NCI-H82 treated with DMSO at 0.1 percent for 48 hours (cell line): ENCODE results near the gene CBY3.
"Not testable (repeated sequence)": the region's sequence is repeated elsewhere in the genome, so short reads cannot be mapped to it uniquely, and the experiment has no call there.

ENCODE experiments used
- DNase-seq: peaks from one replicate; lab custom pipeline; 2025; ENCODE audit not compliant: unreplicated experiment; lab: John Stamatoyannopoulos, UW

Gene CBY3

DNA sequence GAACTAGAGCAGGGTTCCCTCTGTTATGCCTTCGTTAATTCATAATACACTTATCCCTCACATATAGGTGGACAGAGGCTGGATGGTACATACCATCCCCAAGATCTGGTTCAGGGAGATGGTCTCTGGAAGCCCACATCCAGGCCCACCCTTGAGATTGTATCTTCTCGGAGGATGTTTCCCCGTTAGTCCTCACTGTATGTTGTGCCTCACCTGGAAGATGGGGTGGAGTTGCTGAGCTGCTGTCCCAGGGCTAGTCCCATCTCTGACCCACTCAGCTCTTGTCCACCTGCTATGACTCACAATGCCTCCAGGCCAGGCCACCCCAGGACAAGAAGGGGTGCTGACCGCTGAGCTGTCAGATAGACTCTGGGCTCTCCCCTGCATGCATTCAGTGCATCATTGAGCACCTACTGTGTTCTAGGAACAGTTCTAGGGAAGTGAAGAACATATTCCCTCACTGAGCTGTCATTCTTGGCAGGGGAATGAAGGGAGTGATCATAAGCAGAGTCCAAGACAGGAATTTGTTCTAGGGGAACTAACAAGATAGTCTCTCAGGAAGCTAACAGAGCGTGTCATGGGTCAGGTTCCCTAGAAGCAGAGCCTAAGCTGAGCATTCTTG lies at the start of gene CBY3:
TSS of gene CBY3 (minus strand) at position 255 of the 622 bp plus-strand sequence. CDS start at position 139, 116 bp downstream.
- no peak for DNase-seq

DNA sequence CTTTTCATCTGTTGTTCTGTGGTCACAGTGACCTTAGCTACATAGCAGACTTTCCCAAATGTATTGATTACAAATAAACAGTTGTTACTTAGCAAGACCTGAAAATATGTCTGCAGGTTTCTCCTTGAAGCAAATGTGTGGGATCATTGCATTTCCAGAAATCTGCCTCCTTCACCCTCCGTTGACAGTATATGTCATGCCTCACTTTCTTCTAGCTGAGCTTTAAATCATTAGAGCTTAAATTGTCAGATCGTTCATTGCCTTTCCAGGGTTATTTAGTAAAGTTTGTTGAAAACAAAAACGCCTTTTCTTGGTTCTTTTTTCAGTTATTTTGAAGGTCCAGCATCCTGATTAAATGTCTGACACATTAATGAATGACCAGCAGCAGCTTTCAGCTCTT lies 49.5 kb upstream of the CBY3 start:
- no peak for DNase-seq

DNA sequence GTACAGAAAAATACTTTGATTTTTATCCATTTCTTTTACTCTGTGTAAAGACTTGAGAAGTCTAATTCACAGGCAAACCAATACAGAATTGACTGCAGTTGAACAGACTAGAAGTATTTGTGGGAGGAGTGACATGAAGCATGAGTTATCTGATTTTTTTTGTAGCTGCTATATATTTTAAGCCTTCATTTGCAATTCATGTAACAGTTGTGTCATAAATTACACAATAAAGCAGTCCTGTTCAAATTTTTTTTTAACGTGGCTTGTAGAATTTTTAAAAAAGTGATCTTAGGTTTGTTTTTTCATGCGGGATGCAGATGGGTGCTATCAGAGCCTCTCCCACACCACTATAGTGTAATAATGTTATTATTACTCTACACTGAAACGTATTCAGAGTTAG lies 48.9 kb upstream of the CBY3 start:
- no peak for DNase-seq

DNA sequence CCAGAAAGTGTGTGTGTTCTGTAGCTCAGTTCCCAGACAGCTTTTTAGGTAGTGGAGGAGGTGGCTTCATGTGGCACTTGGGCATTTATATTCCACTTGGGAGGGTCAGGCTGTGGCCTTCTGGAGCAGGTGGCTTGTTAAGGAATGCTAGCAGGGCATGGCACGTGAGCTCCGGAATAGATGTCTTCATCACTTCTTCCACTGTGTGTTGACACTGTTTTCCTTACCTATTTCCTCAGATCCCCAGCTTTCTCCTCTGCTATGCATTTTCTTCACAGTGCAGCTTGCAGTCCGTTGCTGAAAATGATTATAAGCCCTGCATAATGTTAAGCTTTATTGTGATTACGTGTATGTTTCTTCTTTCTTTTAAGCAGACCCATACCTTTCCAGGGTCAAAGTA lies 48.5 kb upstream of the CBY3 start:
- DNase-seq, result no peak

DNA sequence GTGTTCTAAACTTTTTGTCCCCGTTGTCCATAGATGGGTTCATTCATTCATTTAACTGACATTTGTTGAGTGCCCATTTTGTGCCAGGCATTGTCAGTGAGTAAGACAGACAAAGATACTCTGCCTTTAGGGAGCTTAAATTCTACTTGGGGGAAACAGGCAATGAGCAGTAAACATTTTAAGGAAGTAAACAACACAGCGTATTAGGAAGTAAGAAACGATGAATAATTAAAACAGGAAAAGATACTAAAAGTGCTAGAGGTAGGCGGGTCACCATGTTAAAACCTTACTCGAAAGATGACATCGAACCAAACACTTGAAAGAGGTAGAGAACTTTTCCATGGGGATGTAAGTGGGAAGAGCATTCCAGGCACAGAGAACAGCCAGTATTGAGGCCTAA lies 46.3 kb upstream of the CBY3 start:
- no peak for DNase-seq

DNA sequence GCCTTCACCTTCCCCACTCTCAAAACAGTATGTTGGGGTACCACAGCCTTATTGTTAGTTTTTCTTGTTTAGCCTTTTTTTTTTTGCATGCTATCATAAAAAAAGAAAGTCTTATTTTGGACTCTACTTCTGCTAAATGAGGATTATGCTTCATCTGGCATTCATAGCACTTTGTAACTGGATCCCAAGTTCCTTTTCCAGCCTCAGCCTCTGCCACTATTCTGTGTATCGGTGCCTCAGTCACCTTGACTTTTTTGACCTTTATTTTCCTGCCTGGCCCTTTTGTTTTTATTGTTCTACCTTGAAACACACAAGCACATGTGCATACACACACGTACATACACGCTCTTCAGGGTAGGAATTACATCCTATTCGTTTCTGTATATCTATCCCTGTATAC lies 43.3 kb upstream of the CBY3 start:
- no peak for DNase-seq

DNA sequence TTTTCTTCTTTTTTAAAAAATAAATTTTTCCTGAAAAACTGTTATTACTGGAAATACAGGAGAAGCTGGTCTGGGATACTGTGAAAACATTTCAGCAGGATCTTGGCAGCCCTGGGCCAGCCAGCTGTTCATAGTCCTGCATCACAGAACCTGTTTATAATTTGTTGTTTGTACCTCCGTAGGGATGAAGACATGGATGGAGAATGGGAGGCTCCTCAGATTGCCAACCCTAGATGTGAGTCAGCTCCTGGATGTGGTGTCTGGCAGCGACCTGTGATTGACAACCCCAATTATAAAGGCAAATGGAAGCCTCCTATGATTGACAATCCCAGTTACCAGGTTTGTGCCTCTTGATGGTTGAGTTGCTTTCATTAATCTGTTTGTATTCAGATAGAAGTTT lies 39.4 kb upstream of the CBY3 start:
- DNase-seq, result no peak

DNA sequence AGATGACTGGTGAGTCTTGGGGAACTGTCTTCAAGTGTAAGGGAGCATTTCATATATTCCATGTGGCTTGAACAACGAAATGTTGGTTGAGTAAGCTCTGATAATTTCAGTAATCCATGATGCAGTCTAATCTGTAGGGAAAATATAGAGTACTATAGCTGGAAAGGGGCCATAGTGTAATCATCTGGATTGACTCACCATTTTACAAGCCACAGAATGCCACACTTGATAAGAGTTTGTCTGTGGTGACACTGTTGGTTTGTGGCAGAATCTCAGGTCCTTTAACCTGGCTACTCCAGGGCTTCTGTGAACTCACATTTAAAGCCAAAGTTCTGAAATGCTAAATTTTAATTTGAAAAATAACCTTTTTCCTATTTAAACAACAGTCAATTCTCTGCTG lies 35.5 kb upstream of the CBY3 start:
- DNase-seq, result no peak

DNA sequence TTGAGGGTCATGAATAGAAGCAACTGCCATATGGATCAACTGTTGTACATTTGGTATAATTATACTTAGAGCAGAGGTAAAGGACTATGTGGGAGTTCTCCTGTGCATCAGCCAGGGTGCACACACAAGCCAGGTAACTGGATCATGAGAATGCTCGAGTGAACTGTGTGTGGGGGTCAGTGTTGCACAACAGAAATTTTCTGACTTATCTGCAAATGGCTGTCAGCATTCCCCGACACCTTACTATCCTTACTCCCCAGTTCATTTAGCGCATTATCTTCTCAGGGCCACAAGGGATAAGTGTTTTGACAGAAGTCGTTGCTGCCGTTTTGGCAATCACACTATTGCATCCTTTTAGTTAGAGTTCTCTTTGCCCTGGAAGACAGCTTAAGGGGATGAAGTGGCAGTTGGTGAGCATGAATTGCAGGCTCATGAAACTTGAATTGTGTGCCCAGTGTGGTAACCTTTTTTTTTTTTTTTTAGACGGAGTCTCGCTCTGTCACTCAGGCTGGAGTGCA lies 19.6 kb upstream of the CBY3 start:
- no peak for DNase-seq

DNA sequence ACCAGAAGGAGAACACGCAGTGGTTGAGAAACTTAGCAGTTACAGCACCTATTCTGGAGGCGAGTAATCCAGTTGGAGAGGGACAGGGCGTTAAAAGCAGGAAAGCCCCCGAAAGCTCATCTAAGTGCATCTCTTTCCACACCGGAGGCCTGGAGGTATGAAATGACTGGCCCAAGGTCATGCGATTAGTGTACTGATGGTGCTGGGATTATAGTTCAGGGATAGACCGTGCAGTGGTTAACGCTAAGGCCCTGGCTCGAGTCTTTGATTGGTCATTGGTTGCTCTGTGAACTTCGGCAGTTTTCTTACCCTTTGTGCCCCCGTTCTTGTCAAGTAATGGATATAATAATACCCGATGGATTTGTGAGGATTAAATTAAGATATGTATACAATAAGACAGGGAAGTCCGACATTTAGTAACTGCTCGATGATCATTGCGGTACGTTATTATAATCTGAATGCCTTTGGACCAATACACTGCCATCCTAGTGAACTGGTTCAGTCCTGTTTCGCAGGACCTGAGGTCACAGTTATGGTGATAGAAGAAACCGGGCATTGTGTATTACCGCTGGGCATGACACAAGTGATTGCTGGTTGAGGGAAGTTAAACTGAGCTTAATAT lies 18.9 kb upstream of the CBY3 start:
- DNase-seq, result peak; percentile 3

DNA sequence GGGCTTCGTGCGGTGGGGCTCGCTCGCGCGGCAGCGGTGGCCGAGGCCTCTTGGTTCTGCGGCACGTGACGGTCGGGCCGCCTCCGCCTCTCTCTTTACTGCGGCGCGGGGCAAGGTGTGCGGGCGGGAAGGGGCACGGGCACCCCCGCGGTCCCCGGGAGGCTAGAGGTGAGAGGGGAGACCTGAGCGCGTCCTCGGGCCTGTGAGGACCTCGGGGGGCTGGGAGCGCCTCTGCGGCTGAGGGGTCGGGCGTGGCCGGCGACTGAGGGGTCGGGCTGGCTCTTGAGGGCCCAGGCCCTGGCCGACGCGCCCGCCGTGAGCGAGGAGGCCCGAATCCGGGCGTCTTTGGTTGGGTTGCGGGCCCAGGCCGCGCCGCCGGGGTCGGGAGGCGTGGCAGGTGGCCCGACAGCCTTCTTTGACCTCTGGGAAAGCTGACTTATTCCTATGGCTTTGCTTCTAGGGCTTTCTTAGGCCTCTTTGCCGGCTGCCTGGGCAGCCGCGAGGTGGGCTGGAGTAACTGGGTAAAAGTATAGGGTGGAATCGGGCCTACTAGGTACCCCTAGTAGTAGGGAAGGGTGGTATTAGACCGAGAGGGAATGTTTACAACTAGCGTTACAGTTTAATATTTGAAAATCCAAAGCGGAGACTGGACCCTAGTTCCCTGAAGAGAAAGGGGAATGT lies 18.2 kb upstream of the CBY3 start, which contains the start of gene CANX:
TSS of gene CANX (plus strand) at position 33 of the 681 bp plus-strand sequence. CDS start 6,715 bp downstream, outside the sequence.
- DNase-seq, result no peak

DNA sequence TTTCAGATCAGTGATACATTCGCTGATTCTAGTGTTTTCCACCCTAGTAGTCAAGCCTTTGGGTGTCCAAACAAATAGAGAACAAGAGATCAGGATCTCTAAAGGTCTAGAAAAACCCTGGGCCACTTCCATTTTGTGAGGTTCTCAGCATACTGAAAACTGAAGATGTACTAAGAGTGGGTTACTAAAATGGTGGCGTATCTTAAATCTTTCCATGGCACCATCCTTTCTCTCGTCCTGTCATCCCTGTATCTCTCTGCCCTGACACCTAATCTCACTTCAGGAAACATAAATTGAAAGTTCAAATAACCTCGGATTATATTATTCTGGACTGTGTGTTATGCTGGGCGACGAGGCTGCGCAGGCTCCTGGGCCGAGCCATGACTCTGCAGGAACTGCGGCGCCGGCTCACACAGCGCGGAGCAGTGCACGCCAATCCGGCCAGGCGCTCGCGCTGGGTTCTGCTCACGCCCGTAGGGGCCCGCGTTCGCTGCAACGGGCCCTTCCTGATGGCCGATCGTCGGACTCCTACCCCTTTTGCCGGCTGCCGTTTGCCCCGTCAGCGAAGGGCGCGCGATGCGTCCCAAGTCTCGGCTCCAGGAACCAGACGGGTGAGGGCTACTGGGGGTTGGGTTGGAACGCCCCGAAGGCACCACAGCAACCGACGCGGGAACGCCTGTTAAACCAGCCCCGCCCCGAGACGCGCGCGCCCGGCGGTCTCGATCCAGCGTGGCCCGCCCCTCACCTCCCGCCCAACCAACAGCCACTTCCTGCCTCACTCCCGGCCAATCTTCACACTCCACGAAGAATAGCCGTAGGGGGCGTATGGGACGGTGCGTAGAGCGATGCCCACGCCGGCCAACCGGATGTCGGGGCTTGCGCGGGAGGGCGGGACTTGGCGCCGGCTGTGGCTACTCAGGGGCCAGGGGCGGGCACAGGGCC lies 17.4 kb upstream of the CBY3 start:
- DNase-seq, result peak; percentile 96

DNA sequence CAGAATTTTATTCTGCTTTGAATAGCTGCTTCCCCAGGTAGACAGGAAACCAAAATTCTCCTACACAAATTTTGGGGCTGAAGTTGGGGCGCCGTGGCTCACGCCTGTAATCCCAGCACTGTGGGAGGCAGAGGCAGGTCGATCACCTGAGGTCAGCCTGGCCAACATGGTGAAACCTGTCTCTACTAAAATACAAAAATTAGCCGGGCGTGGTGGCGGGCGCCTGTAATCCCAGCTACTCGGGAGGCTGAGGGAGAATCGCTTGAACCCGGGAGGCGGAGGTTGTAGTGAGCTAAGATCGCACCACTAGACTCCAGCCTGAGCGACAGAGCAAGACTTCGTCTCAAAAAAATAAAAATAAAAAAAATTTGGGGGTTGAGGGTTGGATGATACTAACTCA lies 16.7 kb upstream of the CBY3 start:
- not testable (repeated sequence) for DNase-seq

DNA sequence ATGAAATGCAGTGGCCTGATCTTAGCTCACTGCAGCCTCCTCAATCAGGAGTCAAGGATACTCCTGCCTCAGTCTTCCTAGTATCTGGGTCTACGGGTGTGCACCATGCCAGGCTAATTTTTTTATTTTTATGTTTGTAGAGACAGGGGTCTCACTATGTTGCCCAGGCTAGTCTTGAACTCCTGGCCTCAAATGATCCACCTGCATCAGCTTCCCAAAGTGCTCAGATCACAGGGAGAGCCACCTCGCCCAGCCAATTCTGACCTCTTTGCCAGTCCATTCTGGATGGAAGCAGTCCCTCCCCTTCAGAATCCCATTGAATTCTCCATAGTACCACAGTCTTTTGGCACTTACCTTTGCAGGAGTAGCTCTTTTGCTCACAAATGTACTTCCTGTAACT lies 16.3 kb upstream of the CBY3 start:
- no peak for DNase-seq

DNA sequence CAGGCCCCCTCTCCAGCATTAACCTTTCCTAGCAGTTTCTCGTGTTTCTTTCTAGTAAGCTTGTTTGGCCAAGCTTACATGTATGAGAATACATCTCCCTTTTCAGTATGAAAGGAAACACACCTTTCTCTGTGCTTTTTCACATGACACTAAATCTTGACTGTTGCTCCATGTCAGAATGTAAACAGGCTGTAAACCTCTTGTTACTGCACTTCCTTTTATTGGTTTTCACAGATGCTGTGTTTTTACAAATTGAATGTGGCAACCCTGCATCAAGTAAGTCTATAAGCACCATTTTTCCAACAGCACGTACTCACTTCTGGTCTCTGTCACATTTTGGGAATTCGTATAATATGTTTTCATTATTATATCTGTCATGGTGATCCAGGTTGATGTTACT lies 15.8 kb upstream of the CBY3 start:
- no peak for DNase-seq

DNA sequence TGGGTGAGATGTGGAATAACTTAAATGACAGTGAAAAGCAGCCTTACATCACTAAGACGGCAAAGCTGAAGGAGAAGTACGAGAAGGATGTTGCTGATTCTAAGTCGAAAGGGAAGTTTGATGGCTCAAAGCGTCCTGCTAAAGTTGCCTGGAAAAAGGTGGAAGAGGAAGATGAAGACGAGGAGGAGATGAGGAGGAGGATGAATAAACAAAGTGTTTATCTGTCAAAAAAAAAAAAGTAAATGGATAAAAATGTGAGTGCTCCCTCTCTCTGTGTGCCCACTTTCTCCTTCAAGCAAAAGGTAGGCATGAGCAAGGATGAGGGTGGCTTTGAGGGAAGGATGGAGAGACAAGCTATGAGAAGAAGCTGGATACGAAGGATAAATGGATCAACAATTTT lies 13.7 kb upstream of the CBY3 start:
- no peak for DNase-seq

DNA sequence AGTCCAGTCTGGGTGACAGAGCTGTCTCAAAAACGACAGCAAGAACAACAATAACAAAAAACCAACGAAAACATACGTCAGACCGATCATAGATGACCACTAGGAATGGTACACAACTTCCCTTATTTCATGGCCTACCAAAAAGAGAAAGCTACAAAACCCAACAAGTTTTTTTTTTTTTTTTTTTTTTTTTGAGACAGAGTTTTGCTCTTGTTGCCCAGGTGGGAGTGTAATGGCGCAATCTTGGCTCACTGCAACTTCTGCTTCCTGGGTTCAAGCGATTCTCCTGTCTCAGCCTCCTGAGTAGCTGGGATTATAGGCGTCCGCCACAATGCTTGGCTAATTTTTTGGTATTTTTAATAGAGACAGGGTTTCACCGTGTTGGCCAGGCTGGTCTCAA lies 8.4 kb upstream of the CBY3 start:
- not testable (repeated sequence) for DNase-seq

DNA sequence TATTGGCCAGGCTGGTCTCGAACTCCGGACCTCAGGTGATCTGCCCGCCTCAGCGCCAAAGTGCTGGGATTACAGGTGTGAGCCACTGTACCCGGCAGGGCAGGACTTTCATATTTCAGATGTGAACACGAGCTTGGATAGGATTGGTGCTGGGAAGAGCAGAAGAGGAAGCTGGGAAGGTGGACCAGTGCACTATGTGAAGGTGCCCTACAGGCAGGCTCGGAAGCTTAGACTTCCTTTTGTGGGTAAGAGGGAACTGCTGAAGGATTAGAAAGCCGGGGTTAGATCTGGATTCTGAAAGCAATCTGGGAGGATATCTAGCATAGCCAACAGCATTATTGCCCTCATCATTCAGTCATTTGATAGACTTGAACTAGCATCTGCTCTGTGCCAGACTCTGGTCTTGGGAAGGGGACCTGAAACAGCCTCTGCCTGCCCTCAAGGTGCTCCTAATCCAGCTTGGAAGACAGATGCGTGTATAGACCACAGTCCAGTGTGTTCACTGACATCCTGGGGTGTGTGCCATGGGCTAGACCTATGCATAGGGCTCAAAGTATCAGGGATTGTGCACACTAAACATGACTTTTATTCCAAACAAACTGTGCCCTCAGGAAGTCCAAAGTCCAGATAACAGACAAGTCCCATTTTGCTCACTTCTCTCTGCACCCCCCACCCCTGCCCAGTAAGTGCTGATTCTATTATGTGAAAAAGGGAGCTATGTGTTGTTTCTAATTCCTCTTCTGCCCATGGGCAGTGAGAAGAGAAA lies 637 bp downstream of the CBY3 start:
- no peak for DNase-seq

DNA sequence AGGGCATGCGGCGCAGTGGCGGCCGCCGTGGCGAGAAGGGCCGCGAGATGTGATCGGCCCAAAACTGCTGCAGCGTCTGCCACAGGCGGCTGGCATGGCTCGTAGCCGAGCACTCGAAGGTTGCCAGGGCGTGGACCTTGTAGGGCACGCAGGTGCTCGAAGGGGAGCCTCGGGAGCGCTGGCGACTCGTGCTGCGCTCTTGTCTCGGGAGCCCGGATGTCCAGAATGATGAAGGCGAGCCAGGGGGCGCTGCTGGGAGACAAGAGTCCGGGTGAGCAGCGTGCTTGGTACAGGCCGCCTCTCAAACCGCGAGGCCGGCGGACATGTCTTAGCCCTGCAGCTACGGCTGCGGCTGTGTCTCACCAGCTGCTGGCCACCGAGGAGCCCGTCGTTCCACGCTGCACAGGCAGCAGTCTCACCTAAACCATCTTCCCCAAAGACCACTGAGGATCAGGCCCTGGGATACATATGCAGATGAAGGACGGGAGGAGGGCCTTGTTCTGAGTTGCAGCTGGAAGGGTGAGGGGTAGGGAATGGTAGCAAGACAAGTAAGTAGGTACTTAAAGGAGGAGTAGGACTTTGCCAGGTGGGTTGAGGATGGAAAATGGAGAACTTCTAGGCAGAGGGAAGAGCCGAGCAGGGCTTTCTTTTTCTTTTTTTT lies 1.7 kb downstream of the CBY3 start:
- DNase-seq, result no peak
